Fibroblast of peridontal ligament (primary cell): ENCODE measurements around the gene DOHH.

Source experiments
- DNase-seq: peaks from one replicate; pipeline ENCODE4 v3.0.0-alpha.2; 2010; ENCODE audit errors: extremely low read depth

Gene DOHH, protein sequence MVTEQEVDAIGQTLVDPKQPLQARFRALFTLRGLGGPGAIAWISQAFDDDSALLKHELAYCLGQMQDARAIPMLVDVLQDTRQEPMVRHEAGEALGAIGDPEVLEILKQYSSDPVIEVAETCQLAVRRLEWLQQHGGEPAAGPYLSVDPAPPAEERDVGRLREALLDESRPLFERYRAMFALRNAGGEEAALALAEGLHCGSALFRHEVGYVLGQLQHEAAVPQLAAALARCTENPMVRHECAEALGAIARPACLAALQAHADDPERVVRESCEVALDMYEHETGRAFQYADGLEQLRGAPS

DNA sequence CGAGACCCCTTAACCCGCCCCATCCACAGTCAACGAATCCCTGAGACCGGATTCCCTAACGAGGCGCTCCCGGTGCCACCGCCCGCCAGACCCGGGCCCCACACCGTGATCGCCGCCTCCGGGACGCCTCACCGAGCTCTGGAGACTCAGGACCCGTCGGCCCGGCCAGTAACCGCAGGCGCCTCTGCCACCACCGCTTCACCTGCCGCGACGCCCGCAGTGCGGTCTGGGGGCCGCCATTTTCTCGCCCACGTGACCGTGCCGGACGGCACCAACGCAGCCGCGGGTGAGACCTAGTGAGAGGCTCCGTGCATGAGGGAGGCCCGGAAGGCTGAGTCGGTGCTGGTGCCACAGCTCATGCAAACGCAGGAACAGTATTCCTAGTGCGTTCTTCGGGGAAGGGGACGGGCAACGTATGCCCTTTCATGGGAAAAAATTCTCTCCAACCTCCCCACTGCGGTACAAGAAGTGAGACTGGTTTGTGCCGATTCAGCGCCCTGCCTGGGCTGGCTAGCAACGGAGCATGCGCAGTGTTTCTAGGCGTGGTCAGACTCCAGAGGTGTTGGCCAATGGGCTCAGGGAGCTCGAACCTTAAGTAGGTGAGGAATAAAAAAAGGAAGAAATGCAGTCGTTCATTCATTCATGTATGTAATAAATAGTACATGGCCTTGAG lies at the start of gene DOHH:
TSS of gene DOHH (minus strand) at position 246 of the 673 bp plus-strand sequence. CDS start 3,860 bp downstream, outside the sequence.
- peak; percentile 97 for DNase-seq

DNA sequence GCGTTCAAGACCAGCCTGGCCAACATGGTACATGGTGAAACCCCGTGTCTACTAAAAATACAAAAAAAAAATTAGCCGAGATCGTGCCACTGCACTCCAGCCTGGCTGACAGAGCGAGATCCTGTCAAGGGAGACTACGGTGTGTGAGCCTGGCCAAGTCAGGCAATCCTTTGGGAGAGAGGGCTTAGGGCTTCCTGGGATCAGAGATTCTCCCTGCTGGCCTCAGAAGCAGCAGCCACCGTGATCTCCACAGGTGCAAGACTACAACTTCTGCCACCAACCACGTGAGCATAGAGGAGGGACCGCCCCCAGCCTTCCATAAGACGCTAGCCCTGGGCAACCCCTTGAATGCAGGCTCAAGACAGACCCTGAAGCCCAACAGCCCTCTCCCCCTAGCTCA lies 49.3 kb upstream of the DOHH start:
- no peak for DNase-seq

DNA sequence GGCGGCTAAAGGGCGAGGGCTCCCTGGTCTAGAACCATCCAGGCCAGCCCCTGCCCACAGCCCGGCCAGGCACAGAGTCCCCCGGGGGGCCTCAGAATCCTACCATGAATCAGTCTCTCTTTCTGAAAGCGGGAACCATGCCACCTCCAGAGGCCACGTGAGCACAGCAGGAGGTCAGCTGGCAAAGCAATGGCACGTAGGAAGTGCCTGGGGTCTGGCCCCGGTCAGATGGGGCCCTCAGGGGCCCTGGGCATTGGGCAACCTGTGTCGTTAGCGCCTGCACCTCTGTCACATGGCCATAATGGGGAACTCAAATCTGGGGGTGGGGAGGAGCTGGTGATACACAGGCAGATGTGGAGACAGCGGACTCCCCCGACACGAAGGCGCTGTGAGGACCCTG lies 48.1 kb upstream of the DOHH start:
- no peak for DNase-seq

DNA sequence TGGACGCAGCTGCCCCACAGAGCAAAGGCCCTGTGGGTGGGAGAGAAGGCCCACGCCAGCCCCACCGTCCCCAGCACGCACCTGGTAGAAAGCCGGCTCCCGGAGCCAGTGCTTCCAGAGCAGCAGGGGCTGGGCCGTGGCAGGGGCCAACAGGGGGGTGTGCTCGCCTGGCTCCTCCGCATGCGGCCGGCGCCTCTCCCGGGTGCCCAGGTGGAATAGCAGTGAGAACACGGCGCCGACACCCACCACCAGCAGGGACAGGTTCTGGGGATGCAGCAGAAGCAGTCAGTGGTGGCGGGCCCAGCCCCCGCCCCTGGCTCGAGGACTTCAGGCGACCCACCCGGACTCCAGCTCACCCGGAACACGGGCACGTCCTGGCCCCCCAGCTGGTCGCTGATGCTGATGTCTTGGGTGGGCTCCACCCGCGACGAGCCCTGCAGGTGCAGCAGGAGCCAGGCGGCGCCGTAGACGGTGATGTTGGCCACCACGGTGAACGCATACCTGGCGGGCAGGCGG lies 47.4 kb upstream of the DOHH start:
- no peak for DNase-seq

DNA sequence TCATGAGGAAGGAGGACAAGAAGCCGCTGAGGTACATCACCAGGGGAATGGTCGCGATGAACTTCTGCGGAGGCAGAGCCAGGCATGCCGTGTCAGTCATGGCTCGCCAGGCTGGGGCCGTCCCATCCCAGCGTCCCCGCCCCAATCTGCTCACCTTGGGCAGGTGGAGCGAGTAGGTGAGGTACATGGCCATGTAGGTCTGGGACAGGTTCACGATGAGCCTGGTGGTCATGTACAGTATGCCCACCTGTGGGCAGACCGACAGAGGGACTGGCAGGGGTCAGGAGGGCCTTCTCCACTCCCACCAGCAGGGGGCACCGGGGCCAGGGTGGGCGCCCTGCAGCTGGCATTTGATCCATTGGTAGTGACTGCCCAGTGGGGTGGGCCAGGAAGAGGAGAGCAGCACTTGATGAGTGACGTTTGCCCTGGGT lies 46.8 kb upstream of the DOHH start:
- no peak for DNase-seq

DNA sequence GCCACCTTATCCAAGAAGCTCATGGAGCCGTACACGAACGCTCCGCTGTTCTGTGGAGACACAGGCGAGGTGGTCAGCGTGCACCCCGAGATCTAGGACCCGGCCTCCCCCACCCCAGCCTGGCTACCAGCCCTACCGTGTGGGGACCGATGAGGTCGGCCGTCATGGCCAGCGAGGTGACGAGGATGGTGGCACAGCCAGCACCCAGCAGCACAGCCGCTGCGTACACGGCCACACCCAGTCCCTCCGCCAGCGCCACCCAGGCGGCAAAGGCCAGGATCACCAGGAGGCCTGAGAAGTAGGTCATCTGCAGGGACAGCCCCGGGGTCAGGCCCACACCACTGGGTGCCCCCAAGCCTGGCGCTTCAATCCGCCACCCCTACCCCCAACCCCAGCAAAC lies 45.6 kb upstream of the DOHH start:
- DNase-seq: no peak

DNA sequence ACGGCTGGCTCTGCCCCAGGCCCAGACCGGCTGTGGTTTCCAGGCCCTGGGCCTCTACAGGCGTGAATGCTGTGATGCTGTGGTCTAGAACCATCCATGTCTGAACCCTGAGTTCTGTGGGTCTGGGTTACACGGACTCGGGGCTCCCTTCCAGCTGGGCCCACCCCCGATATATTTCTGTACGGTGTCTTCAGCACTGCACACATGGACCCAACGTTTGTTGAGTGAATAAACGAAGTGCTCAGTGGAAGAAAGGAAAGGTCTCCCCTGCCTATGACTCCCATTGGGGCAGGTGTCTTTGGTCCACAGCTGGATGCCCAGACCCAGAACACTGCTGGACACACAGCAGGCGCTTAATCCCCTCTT lies 45.2 kb upstream of the DOHH start:
- DNase-seq: no peak

DNA sequence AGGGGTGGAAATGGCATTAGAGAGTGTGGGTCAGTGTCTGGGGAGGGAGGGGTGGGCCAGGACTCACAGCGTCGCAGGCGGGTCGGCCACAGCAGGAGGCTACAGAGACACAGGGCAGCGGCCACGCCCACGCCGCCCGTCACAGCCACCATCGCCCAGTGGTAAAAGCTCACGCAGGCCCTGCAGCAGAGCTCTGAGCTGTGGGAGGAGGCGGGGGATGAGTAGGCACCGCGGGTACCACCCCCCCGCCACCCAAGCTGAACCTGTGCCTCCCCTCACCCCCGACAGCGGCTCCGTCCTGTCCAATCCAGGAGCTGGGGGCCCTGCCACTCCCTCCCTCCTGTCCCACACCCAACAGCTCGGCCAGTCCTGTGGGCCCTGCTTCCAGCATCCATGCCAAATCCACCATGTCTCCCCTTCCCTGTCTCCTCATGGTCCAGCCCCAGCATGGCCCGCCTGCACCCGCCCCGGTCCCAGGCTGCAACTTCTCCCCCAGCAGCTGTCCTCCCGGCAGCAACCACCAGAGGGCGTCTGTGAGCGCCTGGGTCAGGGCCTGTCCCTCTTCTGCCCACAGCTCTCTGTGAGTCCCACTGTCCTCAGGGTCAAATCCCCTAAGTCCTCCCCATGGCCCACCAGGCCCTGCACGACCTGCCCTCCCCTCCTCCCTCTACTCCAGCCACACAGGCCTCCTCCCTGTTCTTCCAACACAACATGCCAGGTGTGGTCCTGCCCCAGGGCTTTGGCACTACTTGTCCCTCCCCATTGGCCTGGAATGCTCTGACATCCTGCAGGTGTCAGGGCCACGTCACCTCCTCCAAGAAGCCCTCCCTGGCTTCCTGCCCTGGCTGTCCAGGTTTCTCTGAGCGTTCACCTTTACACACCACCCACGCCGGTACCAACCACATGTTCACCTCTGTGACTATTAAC lies 44.5 kb upstream of the DOHH start:
- DNase-seq: peak; percentile 37

DNA sequence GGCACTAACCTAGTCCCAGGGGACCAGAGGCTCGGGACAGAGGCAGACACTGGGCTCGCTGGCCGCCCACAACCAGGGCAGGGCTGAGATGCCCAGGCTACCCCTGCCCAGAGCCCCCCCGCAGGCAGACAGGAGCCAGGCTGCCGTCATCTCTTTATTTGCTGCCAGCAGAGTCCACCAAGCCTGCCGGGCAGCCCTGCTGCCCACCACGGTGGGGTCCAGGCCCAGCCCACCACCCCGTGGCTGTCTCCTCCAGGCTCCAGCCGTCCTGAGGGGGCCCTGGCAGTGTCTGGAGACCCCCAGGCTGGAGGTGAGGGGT lies 43.5 kb upstream of the DOHH start:
- DNase-seq: no peak

DNA sequence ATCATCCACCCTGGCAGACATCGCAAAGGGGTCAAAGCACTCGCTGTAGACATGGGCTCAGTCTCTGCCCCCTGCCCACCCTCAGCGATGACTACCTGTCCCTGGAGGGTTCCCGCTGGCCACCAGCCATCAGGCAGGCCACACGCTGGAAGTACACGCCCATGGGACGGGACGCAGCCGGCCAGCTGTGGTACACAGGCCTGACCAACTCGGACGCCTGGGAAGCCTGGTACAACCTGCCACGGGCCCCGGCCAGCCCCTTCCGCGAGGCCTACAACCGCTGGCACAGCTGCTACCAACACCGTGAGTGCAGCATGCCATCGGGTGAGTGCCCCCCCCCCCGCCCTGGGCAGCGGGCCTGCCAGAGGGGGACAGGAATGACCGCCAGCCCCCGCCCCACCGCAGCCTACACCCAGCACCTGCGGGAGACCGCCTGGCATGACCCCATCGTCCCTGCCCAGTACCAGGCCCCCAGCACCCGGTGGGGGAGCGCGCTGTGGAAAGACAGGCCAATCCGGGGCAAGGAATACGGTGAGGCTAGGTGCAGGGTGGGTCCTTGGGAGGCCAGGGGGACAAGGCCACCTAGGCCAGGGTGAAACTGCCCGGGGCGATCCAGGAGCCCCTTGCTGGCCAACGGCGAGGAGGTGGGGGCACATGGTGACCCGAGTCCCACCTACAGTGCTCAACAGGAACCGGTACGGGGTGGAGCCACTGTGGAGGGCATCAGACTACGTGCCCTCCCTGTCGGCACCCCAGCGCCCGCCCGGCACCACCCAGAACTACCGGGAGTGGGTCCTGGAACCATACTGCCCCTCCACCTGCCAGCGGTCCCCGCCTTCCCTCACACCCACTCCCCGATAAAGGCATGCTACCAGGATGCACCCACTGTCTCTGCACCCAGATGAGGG lies 42.9 kb upstream of the DOHH start:
- DNase-seq: no peak

DNA sequence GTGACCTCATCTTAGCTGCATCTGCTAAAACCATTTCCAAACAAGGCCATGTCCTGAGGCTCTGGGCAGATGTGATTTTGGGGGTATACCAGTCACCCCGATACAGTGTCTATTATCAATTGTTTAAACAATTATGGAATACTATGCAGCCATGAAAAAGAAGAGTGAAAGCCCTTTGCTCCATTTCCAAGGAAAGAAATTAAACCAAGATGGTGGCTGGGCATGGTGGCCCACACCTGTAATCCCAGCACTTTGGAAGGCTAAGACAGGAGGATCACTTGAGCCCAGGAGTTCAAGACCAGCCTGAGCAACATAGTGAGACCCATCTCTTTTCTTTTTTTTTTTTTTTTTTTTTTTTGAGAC lies 39.3 kb upstream of the DOHH start:
- DNase-seq: no peak

DNA sequence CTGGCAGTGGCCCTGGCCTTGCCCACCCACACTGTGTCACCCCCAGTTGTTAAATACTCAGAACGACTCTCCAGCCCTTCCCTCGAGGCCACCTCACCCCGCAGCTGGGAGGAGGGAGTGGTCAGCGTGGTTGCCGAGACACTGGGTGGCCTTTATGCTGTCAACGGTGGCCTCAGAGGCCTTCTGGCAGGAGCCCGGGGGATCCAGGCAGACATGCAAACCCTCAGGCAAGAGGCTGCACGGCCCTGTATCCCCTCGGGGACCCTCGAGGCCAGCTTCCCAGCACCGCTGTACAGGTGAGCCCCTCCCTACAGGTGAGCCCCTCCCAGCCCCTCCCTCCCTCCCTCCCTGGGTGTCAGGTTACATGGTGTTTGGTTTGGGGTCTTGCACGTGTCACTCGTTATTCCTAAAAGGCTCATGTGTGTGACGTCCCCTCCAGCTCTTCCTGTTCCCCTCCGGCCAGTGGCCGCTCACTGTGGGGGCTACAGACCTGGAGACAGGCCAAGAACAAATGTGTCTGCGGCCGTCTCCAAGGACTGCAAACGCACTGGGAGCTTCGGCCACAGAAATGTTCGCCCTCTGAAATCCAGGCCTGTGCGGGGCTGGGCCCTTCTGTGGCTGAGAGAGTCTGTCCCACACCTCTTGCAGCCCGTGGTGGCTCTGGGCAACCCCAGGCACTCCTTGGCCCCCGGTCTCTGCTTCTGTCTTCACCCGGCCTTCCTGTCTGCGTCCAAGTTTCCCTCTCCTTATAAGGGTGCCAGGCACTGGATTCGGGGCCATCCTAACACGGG lies 38.7 kb upstream of the DOHH start, which contains the start of gene TEKTIP1:
TSS of gene TEKTIP1 (plus strand) at position 210 of the 791 bp plus-strand sequence. CDS start at position 214, 4 bp downstream.
- no peak for DNase-seq

DNA sequence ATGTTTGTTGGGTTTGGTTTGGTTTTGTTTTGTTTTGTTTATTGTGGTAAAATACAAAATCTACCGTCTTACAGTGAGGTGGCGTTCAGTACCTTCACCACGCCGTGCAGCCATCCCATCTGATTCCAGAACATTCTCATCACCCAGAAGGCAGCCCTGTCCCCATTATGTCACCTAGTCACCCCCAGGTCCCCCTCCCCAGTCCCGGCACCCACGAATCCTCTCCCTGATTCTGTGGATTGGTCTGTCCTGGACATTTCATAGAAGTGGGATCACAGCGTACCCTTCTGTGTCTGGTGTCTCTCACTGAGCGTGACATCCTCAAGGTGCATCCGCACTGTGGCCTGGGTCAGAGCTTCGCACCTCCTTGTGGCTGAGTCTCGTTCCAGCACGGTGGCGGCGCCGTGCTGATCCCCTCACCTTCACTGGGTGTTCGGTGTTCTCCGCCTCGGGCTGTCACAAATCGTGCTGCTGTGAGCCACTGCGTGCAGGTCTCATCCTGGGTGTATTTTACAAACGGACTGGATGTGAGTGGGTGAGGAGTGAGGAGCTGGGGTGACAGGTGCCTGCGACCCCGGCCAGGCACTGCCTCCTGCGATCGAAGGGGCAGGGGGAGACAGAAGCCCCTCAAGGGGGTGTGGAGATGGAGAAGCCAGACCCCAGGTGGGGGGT lies 37.9 kb upstream of the DOHH start:
- DNase-seq: no peak

DNA sequence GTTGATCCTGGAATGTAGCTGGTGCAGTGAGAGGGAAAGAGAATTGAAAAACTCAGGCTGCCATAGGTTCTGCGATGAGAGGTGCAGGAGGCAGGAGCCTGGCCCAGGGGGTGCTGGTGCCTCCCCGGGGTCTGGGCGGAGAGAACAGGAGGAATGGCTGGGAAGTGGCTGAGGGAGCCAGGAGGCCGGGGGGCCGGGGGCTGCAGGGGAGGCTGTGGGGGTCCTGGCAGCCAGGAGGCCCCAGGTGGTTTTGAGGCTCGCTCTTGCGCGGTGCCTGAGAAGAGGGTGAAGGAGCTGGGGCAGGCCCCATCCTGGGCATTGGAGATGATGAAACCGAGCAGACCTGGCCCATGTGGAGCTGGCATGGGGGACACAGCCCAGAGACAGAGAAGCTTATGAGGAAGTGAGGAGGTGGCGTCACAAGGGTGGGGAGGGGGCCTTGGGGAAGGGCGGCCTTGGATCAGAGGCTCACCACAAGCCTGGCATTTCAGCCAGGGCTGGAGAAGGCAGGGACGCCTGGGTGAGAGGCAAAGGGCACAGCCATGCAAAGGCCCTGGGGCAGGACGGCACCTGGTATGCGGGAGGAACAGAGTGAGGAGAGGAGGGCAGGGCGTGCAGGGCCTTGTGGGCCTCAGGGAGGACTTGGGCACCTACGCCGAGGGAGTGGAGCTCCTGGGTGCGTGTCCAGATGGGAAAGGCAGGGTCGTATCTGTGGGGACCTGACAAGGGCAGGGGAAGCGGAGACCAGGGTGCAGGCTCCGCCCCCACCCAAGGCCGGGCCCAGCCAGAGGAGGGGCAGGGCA lies 37.2 kb upstream of the DOHH start:
- no peak for DNase-seq

DNA sequence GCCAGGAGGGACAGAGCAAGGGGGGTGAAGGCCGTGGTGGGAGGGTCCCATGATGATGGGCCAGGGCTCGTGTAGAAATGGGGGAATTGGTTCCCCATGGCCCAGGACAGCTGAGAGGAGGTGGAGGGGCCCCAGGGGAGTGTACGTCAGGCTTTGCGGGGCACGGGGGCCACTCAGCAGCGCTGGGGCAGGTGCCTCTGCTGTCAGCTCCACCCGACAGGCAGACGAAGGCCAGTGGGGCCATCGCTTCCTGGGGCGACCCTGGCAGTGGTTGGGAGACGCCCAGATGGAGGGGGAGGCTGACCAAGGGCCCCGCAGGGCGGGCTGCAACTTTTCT lies 36.6 kb upstream of the DOHH start:
- no peak for DNase-seq

DNA sequence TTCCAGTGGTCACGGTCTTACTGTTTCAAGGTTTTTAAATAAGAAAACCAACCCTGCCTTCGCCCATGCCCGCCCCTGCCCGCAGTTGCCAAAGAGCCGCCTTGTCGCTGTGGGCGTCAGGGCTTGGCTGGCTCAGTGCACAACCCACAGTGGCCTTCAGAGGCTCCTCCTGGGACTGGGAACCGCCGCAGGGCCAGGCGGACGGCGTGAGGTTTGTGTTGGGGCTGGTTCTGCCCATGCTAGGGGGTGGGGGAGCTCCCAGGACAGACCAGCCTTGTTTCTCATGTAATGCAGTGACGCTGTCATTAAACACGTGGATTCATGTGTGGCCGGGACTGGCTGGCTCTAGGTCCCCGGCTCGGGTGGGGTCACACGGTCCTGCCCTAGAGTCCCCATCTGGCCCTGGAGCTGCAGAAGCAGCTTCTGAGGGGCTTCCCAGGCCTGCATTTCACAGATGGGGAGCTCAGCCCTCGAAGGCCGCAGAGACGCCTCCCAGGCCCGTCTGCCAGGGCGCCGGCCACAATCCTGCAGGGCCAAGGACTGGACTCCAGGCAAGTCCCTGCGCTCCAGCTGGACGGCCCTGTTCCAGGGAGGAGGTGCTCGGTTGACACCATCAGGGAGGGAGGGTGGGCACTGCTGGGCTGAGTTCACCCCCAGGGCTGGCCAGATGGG lies 36.1 kb upstream of the DOHH start:
- no peak for DNase-seq

DNA sequence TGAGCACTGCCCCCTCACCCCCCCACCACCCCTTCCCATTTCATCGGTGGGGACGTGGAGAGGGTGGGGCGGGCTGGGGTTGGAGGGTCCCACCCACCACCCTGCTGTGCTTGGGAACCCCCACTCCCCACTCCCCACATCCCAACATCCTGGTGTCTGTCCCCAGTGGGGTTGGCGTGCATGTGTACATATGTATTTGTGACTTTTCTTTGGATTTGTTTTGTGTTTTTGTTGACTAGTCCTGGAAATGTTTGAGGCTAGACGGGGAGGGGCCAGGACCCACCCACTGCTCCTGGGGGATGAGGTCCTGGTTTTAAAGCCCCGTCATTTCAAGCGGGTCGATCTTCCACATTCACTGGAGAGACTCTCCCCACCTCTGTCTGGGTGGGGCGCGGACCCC lies 35.5 kb upstream of the DOHH start:
- no peak for DNase-seq

DNA sequence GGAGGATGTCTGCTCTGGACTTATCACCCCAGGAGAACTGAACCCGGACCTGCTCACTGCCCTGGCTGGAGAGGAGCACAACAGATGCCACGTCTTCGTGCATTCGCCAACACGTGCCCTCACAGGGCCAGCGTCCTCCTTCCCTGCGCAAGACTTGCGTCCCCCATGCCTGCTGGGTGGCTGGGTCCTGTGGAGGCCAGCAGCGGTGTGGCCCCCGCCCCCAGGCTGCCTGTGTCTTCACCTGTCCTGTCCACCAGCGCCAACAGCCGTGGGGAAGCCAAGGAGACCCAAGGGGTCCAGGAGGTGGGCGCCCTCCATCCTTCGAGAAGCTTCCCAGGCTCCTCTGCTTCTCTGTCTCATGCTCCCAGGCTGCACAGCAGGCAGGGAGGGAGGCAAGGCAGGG lies 35.1 kb upstream of the DOHH start:
- DNase-seq: no peak

DNA sequence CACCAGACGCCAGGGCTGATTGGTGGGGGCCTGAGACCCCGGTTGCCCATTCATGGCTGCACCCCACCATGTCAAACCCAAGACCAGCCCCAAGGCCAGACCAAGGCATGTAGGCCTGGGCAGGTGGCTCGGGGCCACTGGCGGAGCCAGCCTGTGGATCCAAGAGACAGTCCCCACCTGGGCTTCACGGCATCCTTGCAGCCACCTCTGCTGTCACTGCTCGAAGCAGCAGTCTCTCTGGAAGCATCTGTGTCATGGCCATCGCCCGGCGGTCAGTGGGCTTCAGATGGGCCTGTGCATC lies 34.7 kb upstream of the DOHH start:
- DNase-seq: no peak
